ENCODE measurements around the gene TMEM132E. TPM values are rescaled to one million over a fixed set of nuclear protein-coding genes. Genes with fewer than 3 reads are reported as not detected.

TMEM132E gene
- total and polyA plus RNA-seq, 12 donors = 0.04 to 0.09 TPM; not detected in 10

GRCh38 chr17:34637041-34637547, 57.7 kb downstream of the TMEM132E start:
- H3K4me3 ChIP-seq = no peak overlapping the region
- TF ChIP-seq CTCF (IDR thresholded peaks at IDR 0.05) = no peak
- H3K27ac ChIP-seq = no peak overlapping the region
- peaks cover 0 to 11% (median 7%) of the 10 kb centered on the region in 9 donors for H3K4me1 ChIP-seq
- WGBS, 2 donors = 52 to 53% methylated on average over 20 of the region's 20 CpGs
- DNase-seq = no peak
- intact Hi-C loops (cut with DNase I) = loop anchor here in 8 of 10 donors (5.0 to 10.0 kb wide), 7 partner anchors 90 to 220 kb away; no protein-coding TSS in a partner anchor
- no peaks in the 10 kb centered on the region for H3K36me3 ChIP-seq
- peaks cover 10 to 90% (median 75%) of the 10 kb centered on the region in 7 donors for H3K27me3 ChIP-seq
- ATAC-seq = no peak
- no peaks in the 10 kb centered on the region for H3K9me3 ChIP-seq

GRCh38 chr17:34637548-34638525, 58.5 kb downstream of the TMEM132E start:
- intact Hi-C loops (cut with DNase I) = loop anchor here in 9 of 10 donors (1.0 to 10.0 kb wide), 10 partner anchors 91 to 221 kb away; no protein-coding TSS in a partner anchor
- no peaks in the 10 kb centered on the region for H3K36me3 ChIP-seq
- peak; percentile 87 to 97 (median 92) for ATAC-seq
- 16 to 18% methylated on average over 67 to 73 of the region's 73 CpGs for WGBS, 2 donors
- peak overlapping the region in 9 of 10 donors; percentile 27 to 53 (median 49) for H3K4me3 ChIP-seq
- peak; percentile 67 to 89 (median 85) for TF ChIP-seq CTCF (IDR thresholded peaks at IDR 0.05)
- peaks cover 10 to 90% (median 75%) of the 10 kb centered on the region in 7 donors for H3K27me3 ChIP-seq
- no peak overlapping the region for H3K27ac ChIP-seq
- H3K9me3 ChIP-seq = no peaks in the 10 kb centered on the region
- peaks cover 0 to 11% (median 7%) of the 10 kb centered on the region in 9 donors for H3K4me1 ChIP-seq
- DNase-seq = peak; percentile 73 to 75

- H3K27ac ChIP-seq = no peak overlapping the region
- no peaks in the 10 kb centered on the region for H3K9me3 ChIP-seq
- intact Hi-C loops (cut with DNase I) = loop anchor here in 9 of 10 donors (1.0 to 10.0 kb wide), 10 partner anchors 91 to 221 kb away; no protein-coding TSS in a partner anchor
- ATAC-seq (no peak), DNase-seq (no peak)
- peak in 2 of 9 donors; percentile 15 to 30 for TF ChIP-seq CTCF (IDR thresholded peaks at IDR 0.05)
- H3K4me1 ChIP-seq = peaks cover 0 to 11% (median 7%) of the 10 kb centered on the region in 9 donors
- H3K36me3 ChIP-seq = no peaks in the 10 kb centered on the region
- H3K27me3 ChIP-seq = peaks cover 10 to 90% (median 75%) of the 10 kb centered on the region in 7 donors
- H3K4me3 ChIP-seq = peak overlapping the region in 1 of 10 donors; percentile 53
- 44 to 45% methylated on average over 17 of the region's 17 CpGs for WGBS, 2 donors
These were observed 59.3 kb downstream of the TMEM132E start for GRCh38 chr17:34638526-34639260.
